Spinal cord (tissue), 10 donors: ENCODE measurements around the gene GARNL3. TPM values are rescaled to one million over a fixed set of nuclear protein-coding genes. Genes with fewer than 3 reads are reported as not detected.

Source experiments
- DNase-seq, 6 donors: peaks; one replicate each; pipeline versions ENCODE4 v3.0.0 to v3.0.0-alpha.2; 2013 to 2015; ENCODE audit warnings: low spot score in 6 of 6, low read depth in 4 of 6
- H3K27ac ChIP-seq: one replicate; pipeline ENCODE4 v1.5.1; 2013; ENCODE audit warnings: low read depth, low read length, control low read depth
- H3K27me3 ChIP-seq: one replicate; pipeline ENCODE4 v1.6.1; 2013; ENCODE audit warnings: low read length; ENCODE audit not compliant: control insufficient read depth, insufficient read depth
- H3K36me3 ChIP-seq: one replicate; pipeline ENCODE4 v1.6.1; 2013; ENCODE audit warnings: low read length; ENCODE audit not compliant: control insufficient read depth, insufficient read depth
- H3K4me1 ChIP-seq: one replicate; pipeline ENCODE4 v1.6.1; 2013; ENCODE audit warnings: low read length; ENCODE audit not compliant: control insufficient read depth, insufficient read depth
- H3K4me3 ChIP-seq: one replicate; pipeline ENCODE4 v1.5.1; 2013; ENCODE audit warnings: low read depth, low read length, control low read depth
- H3K9me3 ChIP-seq: one replicate; pipeline ENCODE4 v1.6.1; 2013; ENCODE audit warnings: low read length; ENCODE audit not compliant: control insufficient read depth, insufficient read depth
- WGBS: methylation state at CpG from one replicate; pipeline ENCODE4 v1.1.5; 2013; ENCODE audit warnings: missing lambda C conversion rate; ENCODE audit not compliant: insufficient coverage; 5-methylcytosine and 5-hydroxymethylcytosine counted together
- polyA plus RNA-seq, 2 donors: library from polyadenylated mRNA; unstranded; fragments of 120-200 nt; gene quantifications; one replicate each; pipeline ENCODE4 v1.2.1, GENCODE V29; 2013; ENCODE audit not compliant: insufficient read length in 2 of 2
- total RNA-seq, 2 donors: library from RNA; depleted of rRNA in 1 of 2; stranded (reverse); fragments of 120-200 nt in 1 of 2; fragments of >200 nt in 1 of 2; gene quantifications; one replicate each; pipeline versions ENCODE4 v1.2.3 to v1.2.4, GENCODE V29; 2013 to 2014
- donor health status: healthy.

GARNL3 gene
- total and polyA plus RNA-seq, 4 donors, result 70.7 to 91.3 (median 73.1) TPM

- Histone ChIP-seq H3K4me3 (no peak overlapping the region), H3K36me3 (no peaks in the 10 kb centered on the region), H3K4me1 (no peaks in the 10 kb centered on the region), H3K27ac (no peak overlapping the region), H3K9me3 (no peaks in the 10 kb centered on the region), H3K27me3 (no peaks in the 10 kb centered on the region)
- no peak for DNase-seq
- WGBS, result no CpG with 5 or more reads among the region's 1 CpG
Observed at GRCh38 chr9:127303830-127304229, 39.3 kb downstream of the GARNL3 start.

GRCh38 chr9:127305206-127305837 lies 40.7 kb downstream of the GARNL3 start:
- no CpG with 5 or more reads among the region's 1 CpG for WGBS
- Histone ChIP-seq H3K4me3 (no peak overlapping the region), H3K9me3 (no peaks in the 10 kb centered on the region), H3K27ac (no peak overlapping the region), H3K36me3 (no peaks in the 10 kb centered on the region), H3K4me1 (no peaks in the 10 kb centered on the region), H3K27me3 (no peaks in the 10 kb centered on the region)
- no peak for DNase-seq

GRCh38 chr9:127305838-127306226 lies 41.3 kb downstream of the GARNL3 start:
- Histone ChIP-seq H3K4me1 (no peaks in the 10 kb centered on the region), H3K9me3 (no peaks in the 10 kb centered on the region), H3K27ac (no peak overlapping the region), H3K4me3 (no peak overlapping the region), H3K27me3 (no peaks in the 10 kb centered on the region), H3K36me3 (no peaks in the 10 kb centered on the region)
- no peak for DNase-seq
- WGBS, result 80% methylated on average over 3 of the region's 4 CpGs

GRCh38 chr9:127307802-127308201 lies 43.2 kb downstream of the GARNL3 start:
- H3K27me3 ChIP-seq, result no peaks in the 10 kb centered on the region
- H3K27ac ChIP-seq, result no peak overlapping the region
- H3K4me1 ChIP-seq, result no peaks in the 10 kb centered on the region
- H3K36me3 ChIP-seq, result no peaks in the 10 kb centered on the region
- no peak for DNase-seq
- 100% methylated on average over 1 of the region's 2 CpGs for WGBS
- no peak overlapping the region for H3K4me3 ChIP-seq
- no peaks in the 10 kb centered on the region for H3K9me3 ChIP-seq

- no peaks in the 10 kb centered on the region for H3K4me1 ChIP-seq
- WGBS, result 83% methylated on average over 1 of the region's 3 CpGs
- H3K27ac ChIP-seq, result no peak overlapping the region
- no peaks in the 10 kb centered on the region for H3K27me3 ChIP-seq
- H3K36me3 ChIP-seq, result peaks cover 2% of the 10 kb centered on the region
- peak in 1 of 6 donors; percentile 31 for DNase-seq
- H3K4me3 ChIP-seq, result no peak overlapping the region
- H3K9me3 ChIP-seq, result no peaks in the 10 kb centered on the region
Observed at GRCh38 chr9:127308652-127309434, 44.3 kb downstream of the GARNL3 start.

- no peak for DNase-seq
- Histone ChIP-seq H3K4me1 (no peaks in the 10 kb centered on the region), H3K27me3 (no peaks in the 10 kb centered on the region), H3K36me3 (peaks cover 9% of the 10 kb centered on the region), H3K4me3 (no peak overlapping the region), H3K27ac (no peak overlapping the region), H3K9me3 (no peaks in the 10 kb centered on the region)
- WGBS, result 83% methylated on average over 3 of the region's 4 CpGs
Observed at GRCh38 chr9:127309715-127310114, 45.1 kb downstream of the GARNL3 start.

- peak in 1 of 6 donors; percentile 18 for DNase-seq
- Histone ChIP-seq H3K36me3 (peaks cover 20% of the 10 kb centered on the region), H3K27ac (no peak overlapping the region), H3K27me3 (no peaks in the 10 kb centered on the region), H3K4me1 (no peaks in the 10 kb centered on the region), H3K4me3 (no peak overlapping the region), H3K9me3 (no peaks in the 10 kb centered on the region)
- no CpG with 5 or more reads among the region's 5 CpGs for WGBS
Observed at GRCh38 chr9:127311239-127311741, 46.7 kb downstream of the GARNL3 start.

GRCh38 chr9:127313042-127313560 lies 48.5 kb downstream of the GARNL3 start:
- whole genome bisulfite sequencing, result 85% methylated on average over 4 of the region's 7 CpGs

GRCh38 chr9:127314911-127315310 lies 50.3 kb downstream of the GARNL3 start:
- peaks cover 28% of the 10 kb centered on the region for H3K36me3 ChIP-seq

More at GRCh38 chr9:127313042-127313560, 48.5 kb downstream of the GARNL3 start:
- H3K27ac ChIP-seq, result no peak overlapping the region
- no peaks in the 10 kb centered on the region for H3K4me1 ChIP-seq
- H3K4me3 ChIP-seq, result no peak overlapping the region
- peaks cover 23% of the 10 kb centered on the region for H3K36me3 ChIP-seq
- no peaks in the 10 kb centered on the region for H3K27me3 ChIP-seq
- no peak for DNase-seq
- H3K9me3 ChIP-seq, result no peaks in the 10 kb centered on the region

More at GRCh38 chr9:127314911-127315310, 50.3 kb downstream of the GARNL3 start:
- H3K9me3 ChIP-seq, result no peaks in the 10 kb centered on the region
- no peaks in the 10 kb centered on the region for H3K27me3 ChIP-seq
- no peak overlapping the region for H3K27ac ChIP-seq
- DNase-seq, result no peak
- H3K4me3 ChIP-seq, result no peak overlapping the region
- H3K4me1 ChIP-seq, result no peaks in the 10 kb centered on the region
- 93% methylated on average over 1 of the region's 2 CpGs for WGBS
